CD4-positive, alpha-beta T cell treated with Interleukin-4 for 4 hours (primary cell): ENCODE data around the gene ELK4.

Experiments used
- DNase-seq: peaks from one replicate; pipeline ENCODE4 v3.0.0-alpha.2; 2020

ELK4 gene, protein sequence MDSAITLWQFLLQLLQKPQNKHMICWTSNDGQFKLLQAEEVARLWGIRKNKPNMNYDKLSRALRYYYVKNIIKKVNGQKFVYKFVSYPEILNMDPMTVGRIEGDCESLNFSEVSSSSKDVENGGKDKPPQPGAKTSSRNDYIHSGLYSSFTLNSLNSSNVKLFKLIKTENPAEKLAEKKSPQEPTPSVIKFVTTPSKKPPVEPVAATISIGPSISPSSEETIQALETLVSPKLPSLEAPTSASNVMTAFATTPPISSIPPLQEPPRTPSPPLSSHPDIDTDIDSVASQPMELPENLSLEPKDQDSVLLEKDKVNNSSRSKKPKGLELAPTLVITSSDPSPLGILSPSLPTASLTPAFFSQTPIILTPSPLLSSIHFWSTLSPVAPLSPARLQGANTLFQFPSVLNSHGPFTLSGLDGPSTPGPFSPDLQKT

DNA sequence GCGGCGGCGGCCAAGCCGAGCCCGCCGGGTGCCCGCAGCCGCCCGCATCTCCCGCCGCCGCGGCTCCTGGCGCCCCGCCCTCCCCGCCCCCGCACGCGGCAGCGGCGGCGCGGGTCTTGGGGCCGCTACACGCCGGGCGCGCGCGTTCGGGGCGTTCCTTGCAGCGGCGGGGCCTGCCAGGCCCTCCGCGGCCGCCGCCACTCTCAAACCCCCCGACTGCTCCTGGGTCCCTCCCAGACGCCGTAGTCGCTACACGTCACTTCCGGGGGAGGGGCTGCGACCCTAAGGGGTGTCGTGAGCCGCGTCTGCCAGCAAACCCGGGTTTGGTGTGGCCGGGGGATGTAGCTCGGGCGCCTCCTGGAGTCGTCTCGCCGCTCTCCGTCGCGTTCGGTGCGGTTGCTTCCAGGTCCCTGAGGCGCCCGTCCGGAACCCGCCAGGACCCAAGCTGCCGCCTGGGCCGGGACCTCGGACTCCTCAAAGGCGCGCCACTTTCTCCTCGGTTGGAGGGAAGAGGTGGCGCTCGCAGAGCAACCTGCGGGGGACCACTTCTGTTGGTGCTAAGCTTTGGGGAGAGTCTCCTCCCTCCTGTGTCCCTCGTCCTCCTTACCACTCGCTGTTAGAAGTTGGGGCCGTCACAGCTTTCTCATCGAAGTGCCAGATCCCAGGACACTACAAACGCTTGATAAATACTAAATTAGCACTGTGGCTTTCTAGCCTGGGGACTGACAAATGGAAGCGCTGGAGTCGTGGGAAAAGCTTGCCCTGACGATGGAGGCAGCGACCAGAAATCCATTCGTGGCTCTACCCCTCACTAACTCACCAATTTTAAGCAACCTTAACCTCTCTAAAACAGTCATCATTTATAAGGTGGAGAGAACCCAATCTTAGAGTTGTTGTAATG, at the start of gene ELK4:
Gene ELK4 (minus strand): TSS at position 244 of the 901 bp plus-strand sequence. CDS start 8,129 bp downstream, outside the sequence.
- DNase-seq = peak; percentile 99

DNA sequence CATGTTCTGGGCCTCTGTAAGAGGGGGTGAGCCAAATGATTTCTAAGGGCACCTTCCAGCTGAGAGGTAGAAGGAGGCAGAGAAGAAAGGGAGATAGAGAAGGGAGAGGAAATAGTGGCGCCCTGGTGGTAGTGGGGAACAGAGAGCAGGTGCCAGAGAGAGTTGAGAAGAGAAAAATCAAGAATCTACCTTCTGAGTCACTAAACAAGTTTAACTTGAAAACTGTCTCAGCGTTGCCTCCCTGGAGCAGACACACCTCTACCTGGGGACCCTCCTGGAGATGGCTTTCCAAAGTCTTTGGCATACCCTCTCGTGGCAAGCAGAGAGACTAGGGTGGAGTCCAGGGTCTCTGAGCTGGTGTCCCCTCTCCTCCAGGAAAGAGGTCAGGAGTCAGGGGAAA, 49.6 kb upstream of the ELK4 start:
- no peak for DNase-seq

DNA sequence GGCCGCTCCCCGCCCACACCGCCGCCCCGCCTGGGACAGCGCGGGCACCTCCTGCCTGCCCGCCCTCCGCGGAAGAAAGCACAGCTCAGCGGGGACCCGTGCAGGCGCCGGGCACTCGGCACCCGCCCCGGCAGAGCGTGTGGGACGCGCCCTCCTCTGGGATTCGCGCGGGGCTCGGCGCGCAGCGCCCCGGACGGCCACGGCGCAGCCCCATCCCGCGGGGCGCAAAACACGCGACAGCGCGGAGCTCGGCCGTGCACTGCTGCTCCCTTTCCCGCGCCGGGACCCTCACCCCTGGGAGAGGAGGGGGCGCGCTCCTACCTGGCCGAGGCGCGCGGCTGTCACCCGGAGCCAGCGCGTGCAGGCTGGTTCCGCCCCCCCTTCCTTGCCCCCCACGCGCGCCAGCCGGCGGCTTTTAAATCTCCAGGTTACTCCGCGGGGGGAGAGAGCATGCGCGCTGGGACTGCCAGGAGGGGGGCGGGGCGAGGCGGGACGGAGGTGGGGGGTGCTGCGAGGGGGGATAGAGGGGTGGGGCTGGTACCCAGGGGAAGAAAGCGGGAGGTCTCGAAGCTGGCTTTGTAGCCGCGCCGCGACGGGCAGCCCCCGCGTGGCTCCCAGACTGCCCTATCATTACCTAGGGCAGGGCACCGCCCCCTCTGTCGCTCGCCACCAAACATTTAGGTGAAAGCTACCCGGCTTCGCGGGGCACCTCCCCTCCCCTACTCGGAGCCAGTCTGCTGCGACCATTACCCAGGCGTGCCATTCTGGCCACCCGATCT, 48.5 kb upstream of the ELK4 start, which contains the start of gene SLC45A3:
Gene SLC45A3 (minus strand): TSS at position 437 of the 779 bp plus-strand sequence. CDS start 15,853 bp downstream, outside the sequence.
- DNase-seq = no peak

DNA sequence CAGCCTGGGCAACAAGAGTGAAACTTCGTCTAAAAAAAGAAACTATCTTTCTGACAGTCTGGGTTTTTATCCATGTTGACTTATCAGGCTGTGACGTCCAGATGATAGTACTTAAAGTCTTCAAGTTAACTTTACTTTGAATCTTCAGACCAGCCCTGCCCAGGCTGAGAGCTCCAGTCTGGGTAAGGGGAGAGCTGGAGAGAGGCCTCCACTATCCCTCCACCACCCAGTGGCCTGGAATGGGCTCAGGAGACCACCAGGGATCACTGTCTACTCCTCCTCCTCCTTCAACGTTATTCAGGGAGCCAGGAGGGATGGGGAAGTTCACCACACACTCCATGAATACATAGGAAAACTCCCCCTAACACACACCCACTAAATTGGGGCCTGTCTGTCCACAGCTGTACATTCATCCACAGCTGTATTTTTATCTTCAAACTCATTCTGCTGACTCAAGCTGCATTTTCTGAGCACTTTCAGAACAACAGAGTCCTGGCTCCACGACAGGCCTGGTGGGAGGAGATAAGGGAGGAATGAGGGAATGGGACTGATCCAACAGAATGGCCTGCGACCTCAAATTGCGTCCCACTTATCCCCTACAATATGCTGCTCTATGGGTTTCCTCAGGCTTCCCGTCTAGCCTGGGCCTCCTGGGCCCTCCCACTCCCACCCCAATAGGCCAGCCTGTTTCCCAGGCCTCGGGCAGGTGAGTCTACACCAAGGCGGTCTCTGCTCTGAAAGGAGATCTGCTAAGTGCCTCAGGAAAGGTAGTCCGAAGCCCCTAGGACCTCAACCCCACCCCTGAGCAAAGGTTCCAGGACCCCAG, 46.7 kb upstream of the ELK4 start:
- DNase-seq = no peak

DNA sequence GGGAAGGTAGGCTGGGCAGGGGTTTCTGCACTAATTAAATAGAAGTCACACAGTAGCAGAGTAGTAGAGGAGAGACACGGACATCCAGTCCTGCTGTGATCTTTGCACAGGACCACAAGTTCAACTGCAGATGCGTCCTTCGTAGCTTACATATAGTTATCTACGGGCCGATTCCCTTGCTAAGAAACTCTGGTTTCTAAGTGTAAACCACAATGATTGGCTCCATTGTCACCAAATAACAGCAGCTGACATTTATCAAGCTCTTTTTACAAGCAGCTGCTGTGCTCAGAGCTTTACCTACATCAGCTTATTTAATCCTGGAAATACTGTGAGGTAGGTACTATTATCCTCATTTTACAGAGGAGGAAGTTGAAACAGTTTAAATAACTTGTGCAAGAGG, 45.4 kb upstream of the ELK4 start:
- no peak for DNase-seq

DNA sequence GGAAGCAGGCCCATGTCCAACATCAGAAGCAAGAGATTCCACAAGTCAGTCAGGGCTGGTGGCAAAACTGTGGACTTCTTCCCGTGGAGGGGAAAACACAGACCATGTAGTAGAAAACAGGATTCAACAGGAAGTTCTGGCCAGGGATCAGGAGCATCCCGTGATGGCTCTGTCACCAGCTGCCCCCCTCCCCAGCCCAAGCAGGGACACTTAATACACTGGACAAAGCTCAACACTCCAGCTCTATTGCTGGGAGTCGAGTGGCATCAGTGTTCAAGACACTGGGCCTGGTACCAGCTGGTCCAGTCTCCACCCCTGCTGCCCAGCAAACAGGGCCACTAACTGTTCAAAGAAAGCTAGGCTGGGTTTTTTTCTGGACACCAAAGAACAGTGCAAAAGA, 44.8 kb upstream of the ELK4 start:
- no peak for DNase-seq

DNA sequence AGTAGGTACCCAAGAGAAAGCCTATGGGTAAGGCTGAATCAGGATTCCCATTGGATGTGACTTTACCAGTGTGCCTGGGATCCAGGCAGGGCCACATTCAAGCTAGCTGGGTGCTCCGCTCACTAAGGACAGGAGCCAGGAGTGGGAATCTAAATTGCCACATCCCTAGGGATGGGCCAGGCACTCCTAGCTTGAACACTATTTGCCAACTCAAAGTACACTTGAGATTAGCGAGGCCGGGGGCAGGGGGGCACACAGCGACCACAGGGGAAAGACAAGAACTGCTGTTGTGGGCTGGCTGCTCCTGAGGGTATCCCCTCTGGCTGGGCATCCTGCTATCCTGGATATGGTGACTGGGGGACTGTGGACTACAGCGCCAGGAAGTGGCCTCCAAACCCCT, 44.2 kb upstream of the ELK4 start:
- DNase-seq = no peak

DNA sequence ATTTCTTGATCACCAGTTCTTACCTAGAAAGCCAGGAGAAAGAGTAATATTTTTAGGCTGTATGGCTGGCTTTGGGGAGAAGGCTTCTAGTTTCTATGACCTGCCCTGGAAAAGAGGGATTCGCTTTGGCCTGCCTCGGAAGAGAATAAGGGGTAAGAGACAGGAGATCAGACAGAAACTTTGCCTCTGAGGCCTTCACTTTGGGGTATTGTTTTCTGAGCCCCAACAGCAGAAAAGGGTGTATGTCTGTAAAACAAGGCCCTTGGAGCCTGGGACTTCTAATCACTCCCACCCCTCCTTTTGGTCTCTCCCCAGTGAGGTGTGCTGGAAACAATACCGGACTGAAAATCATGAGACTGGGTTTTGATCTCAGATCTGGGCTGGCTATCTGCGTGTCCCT, 43.4 kb upstream of the ELK4 start:
- no peak for DNase-seq

DNA sequence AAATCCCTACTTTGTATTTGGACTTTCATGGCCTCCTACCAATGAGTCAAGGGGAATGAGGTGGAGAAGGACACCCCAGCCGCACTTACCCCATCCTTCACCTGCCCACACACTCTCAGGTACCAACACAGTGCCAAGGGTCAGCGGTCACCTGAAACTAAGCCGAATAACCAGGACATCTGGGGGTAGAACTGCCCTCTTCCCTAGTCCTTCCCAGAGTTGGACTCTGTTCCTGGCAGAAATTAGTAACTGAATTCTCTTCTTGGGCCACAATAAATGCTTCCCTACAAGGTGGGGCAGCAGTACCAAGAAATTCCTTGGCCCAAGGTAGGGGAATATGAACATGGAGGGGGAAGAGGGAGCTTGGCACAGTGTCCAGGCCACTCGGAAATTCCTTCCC, 41.2 kb upstream of the ELK4 start:
- DNase-seq = no peak

DNA sequence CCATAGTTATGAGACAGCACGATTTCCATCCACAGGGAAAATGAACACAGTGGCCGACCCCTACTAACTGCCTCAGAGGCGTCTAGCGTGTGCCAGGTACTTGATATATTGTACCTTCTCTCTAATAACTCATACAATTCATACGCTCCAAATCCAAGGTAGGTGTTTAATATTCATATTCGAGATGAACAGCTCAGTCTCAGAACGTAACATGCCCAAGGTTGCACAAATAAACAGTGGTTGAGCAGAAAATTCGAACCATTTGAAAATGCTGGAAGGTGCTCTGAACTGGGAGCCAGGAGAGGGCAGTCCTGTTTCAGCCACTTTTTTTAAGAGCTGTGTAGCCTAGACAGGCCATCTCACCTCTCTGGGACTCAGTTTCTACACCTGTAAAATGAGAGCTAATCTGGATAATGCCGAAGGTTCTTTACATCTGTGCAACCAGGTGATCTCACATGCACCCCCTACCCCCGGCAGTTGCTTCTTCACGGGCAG, 40.6 kb upstream of the ELK4 start:
- no peak for DNase-seq

DNA sequence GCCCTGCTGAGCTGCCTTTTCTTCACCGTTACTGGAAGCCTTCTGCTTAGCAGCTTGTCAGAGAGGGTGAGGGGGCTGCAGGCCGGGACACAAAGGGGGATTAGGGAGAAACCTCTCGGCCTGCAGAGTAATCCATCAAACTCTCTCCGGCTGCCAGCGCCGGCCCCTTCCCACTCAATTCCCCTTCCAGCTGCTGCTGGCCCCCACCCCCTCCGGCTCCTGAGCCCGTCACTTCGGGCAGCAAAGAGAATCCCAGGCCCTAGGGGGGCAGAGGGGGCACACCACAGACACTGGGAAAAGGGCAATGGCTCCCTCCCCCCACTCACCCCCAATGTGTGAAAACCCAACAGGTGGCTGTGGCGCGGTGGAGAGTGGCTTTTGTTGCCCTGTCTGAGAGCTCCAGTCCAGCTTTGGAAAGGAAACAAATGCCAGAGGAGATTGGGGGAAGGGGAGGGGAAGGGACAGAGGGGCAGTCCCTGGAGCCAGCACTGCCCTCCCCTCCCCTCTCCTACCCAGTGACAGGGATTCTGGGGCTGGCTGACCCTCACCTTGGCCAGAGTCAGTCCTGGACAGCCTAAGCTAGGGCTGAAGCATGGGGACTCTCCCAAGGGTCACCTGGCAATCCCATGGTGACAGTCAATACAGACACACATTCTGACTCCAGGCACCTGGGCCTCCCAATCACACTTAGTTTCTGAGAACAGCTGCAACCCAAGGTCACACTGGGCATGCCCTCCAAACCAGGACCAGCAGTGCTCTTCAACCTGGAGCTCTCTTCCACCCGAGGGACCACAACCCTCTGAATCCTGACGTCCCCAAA, 39.0 kb upstream of the ELK4 start:
- DNase-seq = no peak

DNA sequence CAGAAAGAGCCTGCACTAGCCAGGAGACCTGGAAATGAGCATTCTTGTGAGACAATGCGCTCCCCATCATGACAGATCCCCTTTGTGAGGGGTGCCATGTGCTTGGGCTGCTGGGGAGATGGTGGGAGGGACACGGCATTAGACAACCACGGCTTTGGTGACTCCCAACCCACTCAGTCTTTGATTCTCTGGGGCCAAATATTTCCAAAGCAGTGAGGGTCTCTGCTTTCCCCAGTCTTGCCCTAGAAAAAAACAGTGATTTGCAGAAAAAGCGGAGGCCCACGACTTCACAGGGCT, 38.3 kb upstream of the ELK4 start:
- no peak for DNase-seq

DNA sequence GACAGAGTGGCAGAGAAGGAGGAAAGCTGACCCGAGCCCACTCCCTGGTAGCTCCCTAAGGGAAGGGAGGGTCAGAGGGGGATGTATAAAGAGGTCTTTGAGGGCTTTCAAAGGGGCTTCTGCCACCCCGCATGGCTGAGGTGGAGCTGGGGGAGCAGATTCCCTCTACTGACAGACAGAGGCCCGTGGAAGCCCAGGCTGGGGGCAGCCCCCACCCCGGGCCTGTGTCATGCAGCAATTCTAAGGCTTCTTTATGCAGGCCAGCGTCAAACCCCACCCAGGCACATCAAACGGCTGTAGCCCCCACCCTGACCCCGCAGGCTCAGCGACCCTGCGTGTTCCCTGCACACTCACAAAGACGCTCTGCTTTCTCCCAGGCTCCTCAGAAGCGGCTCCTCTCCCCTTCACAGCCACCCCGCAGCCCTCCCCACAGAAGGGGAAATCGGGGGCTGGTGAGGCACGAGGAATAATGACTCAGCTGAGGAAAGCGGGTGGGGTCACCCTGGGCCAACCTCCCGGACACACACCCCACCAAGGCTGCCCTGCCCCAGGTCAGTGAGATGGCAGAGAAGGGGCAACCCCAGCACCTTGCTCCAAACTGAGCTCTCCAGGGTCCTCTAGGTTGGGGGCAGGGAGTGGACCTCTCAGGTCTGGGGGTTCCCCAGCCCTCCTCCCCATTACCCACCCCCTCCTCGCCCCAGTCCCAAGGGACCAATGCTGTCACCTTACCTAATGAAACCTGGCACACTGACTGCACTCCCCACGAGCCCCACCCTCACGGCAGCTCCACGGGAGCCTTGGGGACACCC, 37.7 kb upstream of the ELK4 start:
- no peak for DNase-seq

DNA sequence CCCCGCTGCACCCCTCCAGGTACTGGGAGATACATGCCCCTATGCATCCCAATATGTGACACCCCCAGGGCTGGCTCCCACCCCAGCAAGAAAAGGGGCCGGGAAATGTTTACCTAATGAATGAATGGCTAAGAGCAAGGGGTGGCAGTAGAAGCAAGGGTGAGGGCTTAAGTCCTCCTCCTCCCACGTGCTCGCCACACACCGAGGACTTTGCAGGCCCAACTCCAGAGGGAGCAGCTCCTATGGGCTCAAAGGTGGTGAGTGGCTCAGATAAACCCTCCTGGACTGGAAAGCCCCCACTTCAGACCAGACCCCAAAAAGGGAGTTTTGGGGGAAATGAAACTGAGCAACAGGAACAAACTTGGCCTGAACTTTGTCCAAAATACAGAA, 37.1 kb upstream of the ELK4 start:
- no peak for DNase-seq

DNA sequence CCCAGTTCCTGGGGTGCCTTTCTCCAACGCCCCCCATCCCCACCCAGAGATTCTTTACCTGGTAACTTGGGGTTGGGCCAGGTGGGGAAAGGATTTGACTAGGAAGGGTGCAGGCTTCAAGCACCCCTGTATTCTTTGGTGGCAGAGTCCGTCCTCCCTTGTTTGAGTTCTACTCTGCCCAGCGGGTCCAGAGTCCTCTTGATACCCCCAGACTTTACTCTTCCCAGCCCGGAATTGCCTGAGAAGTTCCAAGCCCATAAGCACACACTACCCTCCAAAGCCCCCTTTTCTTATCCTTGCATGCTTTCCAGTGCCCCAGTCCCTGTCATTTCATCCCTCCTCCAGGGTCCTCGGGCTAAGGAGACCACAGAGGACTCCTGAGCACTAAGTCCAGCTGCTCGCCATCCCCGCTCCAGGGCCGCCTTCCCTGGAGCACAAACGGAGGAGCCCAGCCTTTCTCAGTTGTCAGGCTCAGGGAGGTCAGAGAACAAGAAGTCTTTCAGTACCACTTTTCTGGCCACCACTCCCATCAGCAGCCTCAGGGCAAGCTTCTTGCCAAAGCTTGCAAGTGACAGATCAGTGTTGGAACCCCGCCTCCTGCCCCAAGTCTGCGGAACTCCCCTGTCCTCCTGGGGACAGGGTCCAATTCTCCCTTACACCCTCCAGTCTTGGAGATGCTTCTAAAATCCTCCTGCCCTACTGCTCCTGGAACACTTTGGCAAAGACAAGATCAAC, 36.3 kb upstream of the ELK4 start:
- no peak for DNase-seq

DNA sequence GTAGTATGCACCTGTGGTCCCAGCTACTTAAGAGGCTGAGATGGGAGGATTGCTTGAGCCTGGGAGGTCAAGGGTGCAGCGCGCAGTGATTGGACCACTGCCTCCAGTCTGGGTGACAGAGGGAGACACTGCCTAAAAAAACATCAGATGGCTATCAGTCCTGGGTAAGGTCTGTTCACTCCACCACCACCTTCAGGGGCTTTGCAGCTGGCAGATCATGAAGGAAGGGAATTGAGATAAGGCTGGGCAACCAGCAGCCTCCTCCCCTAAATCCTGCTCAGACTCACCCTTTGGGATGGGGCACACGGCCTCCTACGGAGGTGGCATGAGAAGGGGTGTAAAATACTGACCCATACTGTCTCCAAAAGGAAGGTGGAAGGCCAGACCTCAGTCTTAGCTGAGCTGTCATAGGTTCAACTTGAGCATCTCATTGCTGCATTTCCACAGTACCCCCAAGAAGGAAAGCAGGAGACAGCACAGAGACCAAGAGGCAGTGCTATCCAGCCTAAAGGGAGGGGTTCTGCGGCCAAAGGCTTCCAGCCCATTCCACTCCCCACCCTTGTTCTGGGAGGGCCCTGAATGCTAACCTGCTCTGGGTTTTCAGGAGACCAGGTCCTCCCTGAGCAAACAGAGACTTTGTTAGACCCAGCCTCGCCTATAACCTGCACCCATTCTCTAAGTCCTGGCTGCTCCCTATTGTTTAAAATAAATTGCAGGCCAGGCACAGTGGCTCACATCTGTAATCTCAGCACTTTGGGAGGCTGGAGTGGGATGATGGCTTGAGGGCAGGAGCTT, 34.8 kb upstream of the ELK4 start:
- DNase-seq = no peak

DNA sequence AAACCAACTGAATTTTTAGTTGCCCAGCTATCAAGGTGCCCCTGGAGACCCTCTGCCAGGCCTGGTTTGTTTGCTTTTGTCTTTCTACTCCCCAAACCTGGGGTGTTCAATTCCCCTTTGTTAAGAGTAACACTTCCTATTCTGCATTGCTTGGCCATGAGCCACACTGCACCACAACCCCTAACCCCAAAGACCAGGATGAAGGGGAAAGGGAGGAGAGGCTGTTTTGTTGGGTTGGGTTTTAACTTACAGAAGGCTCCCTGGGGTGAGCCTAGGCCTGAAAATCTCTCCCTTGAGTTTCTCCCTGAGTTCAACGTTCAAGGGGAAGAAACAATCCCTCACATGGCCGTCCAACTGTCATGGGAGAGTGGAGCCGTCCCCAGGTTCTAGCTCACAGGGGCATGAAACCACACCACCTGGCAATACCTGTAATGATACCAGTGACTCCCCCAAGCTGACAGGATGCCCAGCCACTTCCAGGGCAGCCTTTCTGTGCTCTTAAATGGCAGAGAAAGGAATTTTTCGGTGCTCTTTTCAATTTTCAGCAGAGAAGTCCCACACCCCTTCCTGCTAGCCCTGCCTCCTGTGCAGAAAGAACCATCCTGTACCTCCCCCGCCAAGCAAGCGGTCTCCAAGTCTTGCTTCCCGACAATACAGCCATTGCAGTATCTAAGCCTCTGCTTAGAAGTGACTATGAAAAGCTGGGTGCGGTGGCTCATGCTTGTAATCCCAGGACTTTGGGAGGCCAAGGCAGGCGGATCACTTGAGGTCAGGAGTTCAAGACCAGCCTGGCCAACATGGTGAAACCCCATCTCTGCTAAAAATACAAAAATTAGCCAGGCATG, 33.6 kb upstream of the ELK4 start:
- DNase-seq = no peak
